Measurements from ENCODE around the gene H19. TPM values are rescaled to one million over a fixed set of nuclear protein-coding genes. Genes with fewer than 3 reads are reported as not detected.

The H19 gene
- polyA plus RNA-seq, 3 donors, result 2,355 to 2,928 (median 2,601) TPM

- no peak for DNase-seq (ENCODE audit: low read depth in 3 of 3, low spot score in 2 of 3)
Measured at GRCh38 chr11:1987024-1987423, 10.6 kb downstream of the H19 start.

- DNase-seq (ENCODE audit: low read depth in 3 of 3, low spot score in 2 of 3), result no peak
Measured at GRCh38 chr11:1983601-1983961, 14.1 kb downstream of the H19 start.

- DNase-seq (ENCODE audit: low read depth in 3 of 3, low spot score in 2 of 3), result no peak
Measured at GRCh38 chr11:1982873-1983600, 14.6 kb downstream of the H19 start.

- DNase-seq (ENCODE audit: low read depth in 3 of 3, low spot score in 2 of 3), result no peak
Measured at GRCh38 chr11:1979607-1980006, 18.0 kb downstream of the H19 start.

- DNase-seq (ENCODE audit: low read depth in 3 of 3, low spot score in 2 of 3), result no peak
Measured at GRCh38 chr11:1978720-1979473, 18.7 kb downstream of the H19 start.

- DNase-seq (ENCODE audit: low read depth in 3 of 3, low spot score in 2 of 3), result no peak
Measured at GRCh38 chr11:1975185-1975584, 22.5 kb downstream of the H19 start.

- no peak for DNase-seq (ENCODE audit: low read depth in 3 of 3, low spot score in 2 of 3)
Measured at GRCh38 chr11:1970956-1971355, 26.7 kb downstream of the H19 start.

- no peak for DNase-seq (ENCODE audit: low read depth in 3 of 3, low spot score in 2 of 3)
Measured at GRCh38 chr11:1969776-1970175, 27.9 kb downstream of the H19 start.

- no peak for DNase-seq (ENCODE audit: low read depth in 3 of 3, low spot score in 2 of 3)
Measured at GRCh38 chr11:1969035-1969434, 28.6 kb downstream of the H19 start.

GRCh38 chr11:1968454-1969002, 29.1 kb downstream of the H19 start:
- no peak for DNase-seq (ENCODE audit: low read depth in 3 of 3, low spot score in 2 of 3)

GRCh38 chr11:1967641-1968225, 29.9 kb downstream of the H19 start:
- no peak for DNase-seq (ENCODE audit: low read depth in 3 of 3, low spot score in 2 of 3)

- DNase-seq (ENCODE audit: low read depth in 3 of 3, low spot score in 2 of 3), result no peak
Measured at GRCh38 chr11:1966531-1966930, 31.1 kb downstream of the H19 start.

GRCh38 chr11:1964955-1965354, 32.7 kb downstream of the H19 start:
- no peak for DNase-seq (ENCODE audit: low read depth in 3 of 3, low spot score in 2 of 3)

- DNase-seq (ENCODE audit: low read depth in 3 of 3, low spot score in 2 of 3), result no peak
Measured at GRCh38 chr11:1964348-1964747, 33.3 kb downstream of the H19 start.

GRCh38 chr11:1963864-1964263, 33.8 kb downstream of the H19 start:
- DNase-seq (ENCODE audit: low read depth in 3 of 3, low spot score in 2 of 3), result no peak

- DNase-seq (ENCODE audit: low read depth in 3 of 3, low spot score in 2 of 3), result no peak
Measured at GRCh38 chr11:1959786-1960185, 37.9 kb downstream of the H19 start.

- no peak for DNase-seq (ENCODE audit: low read depth in 3 of 3, low spot score in 2 of 3)
Measured at GRCh38 chr11:1958367-1958766, 39.3 kb downstream of the H19 start.

- no peak for DNase-seq (ENCODE audit: low read depth in 3 of 3, low spot score in 2 of 3)
Measured at GRCh38 chr11:1953489-1954266, 44.0 kb downstream of the H19 start.

- DNase-seq (ENCODE audit: low read depth in 3 of 3, low spot score in 2 of 3), result no peak
Measured at GRCh38 chr11:1952806-1953482, 44.7 kb downstream of the H19 start.

- DNase-seq (ENCODE audit: low read depth in 3 of 3, low spot score in 2 of 3), result no peak
Measured at GRCh38 chr11:1949922-1950321, 47.7 kb downstream of the H19 start.
